BE2C (cell line): ENCODE data around the gene CNPY1.

Source experiments
- DNase-seq: peaks from one replicate; pipeline ENCODE4 v3.0.0-alpha.2; 2020
- H3K27me3 ChIP-seq: fragments of 250-450 bp; sonication (Bioruptor Pico); 2 replicates; pipeline ENCODE4 v1.5.1; 2020; ENCODE audit warnings: mild to moderate bottlenecking
- H3K36me3 ChIP-seq: fragments of 250-450 bp; sonication (Bioruptor Pico); 2 replicates; pipeline ENCODE4 v1.5.1; 2020; ENCODE audit warnings: mild to moderate bottlenecking
- H3K4me1 ChIP-seq: fragments of 250-450 bp; sonication (Bioruptor Pico); 2 replicates; pipeline ENCODE4 v1.5.1; 2020
- H3K4me3 ChIP-seq: 2 replicates; pipeline ENCODE4 v1.5.1; 2011; ENCODE audit warnings: low read depth, low read length
- H3K9me3 ChIP-seq: fragments of 250-450 bp; sonication (Bioruptor Pico); 2 replicates; pipeline ENCODE4 v1.5.1; 2020
- CTCF ChIP-seq: IDR thresholded peaks from 2 replicates; pipeline ENCODE4 v1.5.1; 2012; ENCODE audit warnings: mild to moderate bottlenecking, low read depth, low read length

Gene CNPY1

GRCh38 chr7:155506854-155507337, 39.5 kb downstream of the CNPY1 start:
- no peak for TF ChIP-seq CTCF
- no peak for DNase-seq
- Histone ChIP-seq H3K4me3 (no peak overlapping the region), H3K4me1 (no peaks in the 10 kb centered on the region), H3K27me3 (peaks cover 100% of the 10 kb centered on the region), H3K36me3 (no peaks in the 10 kb centered on the region), H3K9me3 (no peaks in the 10 kb centered on the region)

DNA sequence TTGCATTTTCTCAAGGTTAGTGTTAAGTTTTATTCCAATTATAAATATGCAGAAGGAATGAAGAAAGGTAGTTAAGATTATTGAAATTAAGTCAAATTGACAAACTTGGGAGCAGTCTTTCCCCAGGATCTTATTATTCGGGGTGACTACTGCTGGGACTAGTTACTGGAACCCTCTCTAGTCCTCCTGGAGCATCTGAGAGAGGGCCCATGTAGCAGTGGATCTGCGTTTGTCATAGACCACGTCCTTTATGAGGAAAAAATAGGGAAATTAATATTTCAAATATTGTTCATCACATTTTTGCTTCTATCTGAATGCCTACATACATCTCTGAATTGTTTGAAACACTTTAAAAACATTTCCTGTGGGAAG, 41.0 kb downstream of the CNPY1 start:
- DNase-seq, result no peak

DNA sequence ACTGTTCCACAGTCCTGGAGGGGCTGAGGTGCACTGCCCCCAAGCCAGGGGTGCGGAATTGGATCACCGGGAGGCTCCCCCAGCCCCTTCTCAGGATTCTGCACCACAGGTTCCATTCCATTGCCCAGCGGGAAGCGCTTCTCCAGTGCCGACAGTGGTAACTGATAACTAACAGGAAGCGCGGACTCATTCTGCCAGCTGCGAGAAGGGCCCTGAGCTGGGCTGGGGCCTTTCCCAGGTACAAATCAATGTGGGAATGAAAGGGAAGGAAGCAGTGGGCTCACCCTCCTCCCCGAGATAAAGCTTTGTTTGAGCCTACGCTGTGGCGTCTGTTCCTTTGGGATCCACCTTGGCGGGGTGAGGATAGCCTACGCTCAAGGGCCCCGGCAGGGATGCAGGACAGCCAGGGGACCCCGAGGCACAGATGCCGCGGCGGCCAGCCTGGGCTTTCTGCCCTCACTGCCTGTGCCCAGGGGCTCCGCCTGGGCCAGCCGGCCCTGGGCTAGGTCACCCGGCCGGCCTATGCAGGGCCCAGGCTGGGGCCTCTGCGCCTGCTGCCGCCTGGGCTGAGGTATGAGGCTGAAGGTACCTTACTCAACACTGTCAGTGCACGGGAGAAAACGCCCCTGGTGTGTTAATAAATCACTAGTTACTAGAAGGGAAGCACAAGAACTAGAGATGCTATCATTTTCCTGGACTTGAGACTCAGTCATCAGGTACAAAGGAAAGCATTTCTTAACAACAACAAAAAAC, 49.0 kb downstream of the CNPY1 start:
- H3K9me3 ChIP-seq, result no peaks in the 10 kb centered on the region
- H3K4me1 ChIP-seq, result no peaks in the 10 kb centered on the region
- H3K4me3 ChIP-seq, result no peak overlapping the region
- no peak for TF ChIP-seq CTCF
- H3K36me3 ChIP-seq, result no peaks in the 10 kb centered on the region
- DNase-seq, result no peak
- H3K27me3 ChIP-seq, result peaks cover 89% of the 10 kb centered on the region

More for the DNA sequence above, 41.0 kb downstream of the CNPY1 start:
- no peak for TF ChIP-seq CTCF
- Histone ChIP-seq H3K36me3 (no peaks in the 10 kb centered on the region), H3K9me3 (no peaks in the 10 kb centered on the region), H3K4me1 (no peaks in the 10 kb centered on the region), H3K4me3 (no peak overlapping the region), H3K27me3 (peaks cover 100% of the 10 kb centered on the region)

- Histone ChIP-seq H3K9me3 (no peaks in the 10 kb centered on the region), H3K36me3 (no peaks in the 10 kb centered on the region), H3K4me1 (no peaks in the 10 kb centered on the region), H3K27me3 (peaks cover 89% of the 10 kb centered on the region), H3K4me3 (no peak overlapping the region)
- DNase-seq, result no peak
- no peak for TF ChIP-seq CTCF
Measured at GRCh38 chr7:155496267-155497005, 49.9 kb downstream of the CNPY1 start.

DNA sequence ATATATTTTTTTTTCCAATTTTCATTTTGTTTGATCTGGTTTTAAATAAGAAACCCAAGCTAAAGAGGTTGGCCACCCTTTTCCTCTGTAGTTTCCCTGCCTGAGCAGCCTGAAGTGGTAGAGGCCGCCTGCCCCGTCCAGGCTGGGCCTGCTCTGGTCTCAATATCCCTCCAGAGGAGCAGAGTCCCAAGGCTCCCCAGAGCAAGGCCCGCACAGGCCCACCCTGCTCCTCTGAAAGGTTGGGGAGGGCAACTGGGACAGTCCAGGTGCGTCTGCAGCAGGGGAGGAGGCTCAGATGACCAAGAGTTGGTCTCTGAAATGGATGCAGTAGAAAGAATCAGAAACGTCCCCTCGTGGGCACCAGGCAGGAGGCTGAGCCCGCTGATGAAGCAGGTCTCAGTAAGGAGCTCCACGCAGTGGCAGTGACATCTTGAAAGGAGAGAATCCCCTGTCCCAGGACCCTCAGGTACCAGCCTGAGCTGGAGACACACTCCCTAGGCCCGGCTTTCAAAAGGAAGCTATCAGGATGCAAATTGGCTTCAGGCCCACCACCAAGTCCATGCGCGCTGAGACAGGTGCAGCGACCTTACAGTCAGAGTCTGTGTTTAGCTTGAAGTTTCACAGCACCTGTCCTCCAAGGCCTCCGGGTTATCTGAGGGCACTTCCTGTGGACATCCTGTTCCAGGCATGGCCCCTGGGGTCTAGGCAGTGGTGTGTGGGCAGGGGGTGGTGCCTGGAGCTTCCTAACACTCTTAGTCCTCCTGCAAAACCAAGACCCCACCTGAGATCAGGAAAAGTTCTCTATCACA, 50.7 kb downstream of the CNPY1 start:
- no peaks in the 10 kb centered on the region for H3K4me1 ChIP-seq
- H3K36me3 ChIP-seq, result no peaks in the 10 kb centered on the region
- TF ChIP-seq CTCF, result no peak
- DNase-seq, result no peak
- H3K4me3 ChIP-seq, result no peak overlapping the region
- no peaks in the 10 kb centered on the region for H3K9me3 ChIP-seq
- H3K27me3 ChIP-seq, result peaks cover 89% of the 10 kb centered on the region
